ENCODE results near the gene METTL5.
A peak's percentile ranks its signal among the peaks of the same experiment; 100 is the strongest.
"Not testable (repeated sequence)": the region's sequence is repeated elsewhere in the genome, so short reads cannot be mapped to it uniquely, and the experiment has no call there.

The METTL5 gene

GRCh38 chr2:169828141-169828811 is 3.6 kb upstream of the METTL5 start:
- DNase-seq: peak; percentile 79

- peak; percentile 96 for DNase-seq
Measured at GRCh38 chr2:169827272-169828140, 2.8 kb upstream of the METTL5 start, which contains the start of gene UBR3. UBR3 (plus strand) TSS chr2:169827454; CDS start chr2:169827508, 54 bp downstream.

GRCh38 chr2:169823996-169824372 is 721 bp downstream of the METTL5 start:
- DNase-seq: no peak

GRCh38 chr2:169822785-169823392 is 1.8 kb downstream of the METTL5 start:
- DNase-seq: no peak

- no peak for DNase-seq
Measured at GRCh38 chr2:169822036-169822435, 2.7 kb downstream of the METTL5 start.

- not testable (repeated sequence) for DNase-seq
Measured at GRCh38 chr2:169820101-169820500, 4.6 kb downstream of the METTL5 start.

GRCh38 chr2:169819106-169819505 is 5.6 kb downstream of the METTL5 start:
- DNase-seq: no peak

GRCh38 chr2:169818241-169818640 is 6.5 kb downstream of the METTL5 start:
- no peak for DNase-seq

- not testable (repeated sequence) for DNase-seq
Measured at GRCh38 chr2:169817369-169817768, 7.3 kb downstream of the METTL5 start.

GRCh38 chr2:169816961-169817360 is 7.7 kb downstream of the METTL5 start:
- DNase-seq: not testable (repeated sequence)

- no peak for DNase-seq
Measured at GRCh38 chr2:169815849-169816248, 8.9 kb downstream of the METTL5 start.

GRCh38 chr2:169808221-169808620 is 16.5 kb downstream of the METTL5 start:
- DNase-seq: no peak

GRCh38 chr2:169806586-169806985 is 18.1 kb downstream of the METTL5 start:
- DNase-seq: no peak

GRCh38 chr2:169803480-169803879 is 21.2 kb downstream of the METTL5 start:
- no peak for DNase-seq

- peak; percentile 98 for DNase-seq
Measured at GRCh38 chr2:169798718-169799592, 25.8 kb downstream of the METTL5 start, which contains the start of gene SSB. SSB (plus strand) TSS chr2:169798871; CDS start chr2:169800961, 2,090 bp downstream.

GRCh38 chr2:169798397-169798717 is 26.3 kb downstream of the METTL5 start:
- no peak for DNase-seq

GRCh38 chr2:169797601-169798000 is 27.1 kb downstream of the METTL5 start:
- no peak for DNase-seq

GRCh38 chr2:169796441-169796840 is 28.3 kb downstream of the METTL5 start:
- DNase-seq: no peak

- DNase-seq: no peak
Measured at GRCh38 chr2:169795181-169795580, 29.5 kb downstream of the METTL5 start.

- no peak for DNase-seq
Measured at GRCh38 chr2:169790581-169790980, 34.1 kb downstream of the METTL5 start.

GRCh38 chr2:169782513-169782912 is 42.2 kb downstream of the METTL5 start:
- no peak for DNase-seq

- no peak for DNase-seq
Measured at GRCh38 chr2:169781249-169782013, 43.3 kb downstream of the METTL5 start.
